ENCODE results near the gene ELP4. TPM values are rescaled to one million over a fixed set of nuclear protein-coding genes. Genes with fewer than 3 reads are reported as not detected.
"Not testable (repeated sequence)": the region's sequence is repeated elsewhere in the genome, so short reads cannot be mapped to it uniquely, and the experiment has no call there.

The ELP4 gene
- total and polyA plus RNA-seq, 2 experiments from 2014 or later = 28.2 to 38.3 TPM

- no peak for TF ChIP-seq ZNF462 (CRISPR knock-in tag; IDR thresholded peaks at IDR 0.05)
- TF ChIP-seq ZNF331 (CRISPR knock-in tag; IDR thresholded peaks at IDR 0.05; ENCODE audit: low read depth) = no peak
- TF ChIP-seq EZH2 (IDR thresholded peaks at IDR 0.05; ENCODE audit: low read depth, unreplicated experiment) = no peak
- TF ChIP-seq ETS1 (IDR thresholded peaks at IDR 0.05) = no peak
Observed at GRCh38 chr11:31692466-31692865, 182.9 kb downstream of the ELP4 start (continued).

GRCh38 chr11:31697049-31697448 lies 187.5 kb downstream of the ELP4 start:
- not testable (repeated sequence) for H4K20me1 ChIP-seq (replicated peaks; ENCODE audit: insufficient read depth); H3K27me3 Mint-ChIP-seq (ENCODE audit: insufficient read depth, low read depth, poor library complexity); DNase-seq (ENCODE audit: low spot score); H3K27me3 ChIP-seq (ENCODE audit: insufficient read depth); H3K4me1 Mint-ChIP-seq; H2AFZ ChIP-seq; H3K4me1 ChIP-seq (ENCODE audit: insufficient read depth); H3K36me3 ChIP-seq (ENCODE audit: insufficient read depth); H3K4me2 ChIP-seq; H3K27ac ChIP-seq (ENCODE audit: low read depth); H3K4me3 Mint-ChIP-seq; H3F3A ChIP-seq (replicated peaks; ENCODE audit: low read depth); H3K36me3 Mint-ChIP-seq (ENCODE audit: low read depth); H3K9me3 Mint-ChIP-seq; H3K27ac Mint-ChIP-seq; H3K4me3 ChIP-seq; ATAC-seq; H3K79me2 ChIP-seq (replicated peaks; ENCODE audit: insufficient read depth); H3K9me2 ChIP-seq (ENCODE audit: insufficient read depth)
